Colonic mucosa (tissue), 4 donors: Measurements from ENCODE around the gene SPTB. TPM values are rescaled to one million over a fixed set of nuclear protein-coding genes. Genes with fewer than 3 reads are reported as not detected.

Source experiments
- DNase-seq: peaks from one replicate; pipeline ENCODE4 v3.0.0-alpha.2; 2020
- H3K27ac ChIP-seq: fragments of 200-600 bp; one replicate; pipeline ENCODE4 v1.8.0; 2021
- H3K27me3 ChIP-seq: fragments of 200-600 bp; one replicate; pipeline ENCODE4 v1.8.0; 2021
- H3K36me3 ChIP-seq: fragments of 200-600 bp; one replicate; pipeline ENCODE4 v1.8.0; 2021
- H3K4me1 ChIP-seq: fragments of 200-600 bp; one replicate; pipeline ENCODE4 v1.8.0; 2021; ENCODE audit warnings: mild to moderate bottlenecking
- H3K4me3 ChIP-seq: fragments of 200-600 bp; one replicate; pipeline ENCODE4 v1.8.0; 2021
- H3K9ac ChIP-seq, 2 donors: one replicate each; pipeline ENCODE4 v1.7.0; 2013; ENCODE audit warnings: control low read depth in 2 of 2, low read depth in 2 of 2, low read length in 2 of 2
- H3K9me3 ChIP-seq: fragments of 200-600 bp; one replicate; pipeline ENCODE4 v1.8.0; 2021
- intact Hi-C: fragments of 100-400 bp; cut with DNase I; formaldehyde crosslinking; loops from one replicate; pipeline ENCODE4 v1.14.1; 2022
- total RNA-seq, 2 donors: library from RNA; stranded (reverse); fragmentation: NEBNext Ultra II Directional in 1 of 2; extraction: Animal tissue kit (Norgen Biotek cat#: 25700) in 1 of 2; gene quantifications; one replicate each; pipeline ENCODE4 v1.2.1, GENCODE V29; 2021
- TF ChIP-seq, protein P1 (sequence below): fragments of 200-600 bp; IDR thresholded peaks from one replicate; pipeline ENCODE4 v1.8.0; 2022; ENCODE audit warnings: antibody characterized with exemption, mild to moderate bottlenecking
- donor health status: healthy.
- donor health status: DM: no; HTN: no; CAD: no.
- donor health status: DM: no; HTN: no; CAD: no.

The SPTB gene
- total RNA-seq, 2 donors from 2014 or later: 0.42 to 0.52 TPM

DNA sequence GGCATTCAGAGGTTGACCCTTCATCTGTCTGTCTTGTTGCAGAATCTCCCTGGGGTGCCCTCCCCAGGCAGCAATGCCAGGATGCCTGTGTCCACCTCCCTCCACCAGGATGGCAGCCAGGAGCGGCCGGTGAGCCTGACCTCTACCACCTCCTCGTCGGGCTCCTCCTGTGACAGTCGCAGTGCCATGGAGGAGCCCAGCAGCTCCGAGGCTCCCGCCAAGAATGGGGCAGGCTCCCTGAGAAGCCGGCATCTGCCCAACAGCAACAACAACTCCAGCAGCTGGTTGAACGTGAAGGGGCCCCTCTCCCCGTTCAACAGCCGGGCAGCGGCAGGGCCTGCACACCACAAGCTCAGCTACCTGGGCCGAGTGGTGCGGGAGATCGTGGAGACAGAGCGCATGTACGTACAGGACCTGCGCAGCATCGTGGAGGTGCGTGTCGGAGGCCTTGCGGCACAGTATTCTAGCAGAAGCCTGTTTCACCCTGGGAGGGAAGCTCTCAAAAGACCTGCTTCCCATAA, 152.1 kb downstream of the SPTB start:
- no peaks in the 10 kb centered on the region for H3K27me3 ChIP-seq
- intact Hi-C loops: no loop called here

DNA sequence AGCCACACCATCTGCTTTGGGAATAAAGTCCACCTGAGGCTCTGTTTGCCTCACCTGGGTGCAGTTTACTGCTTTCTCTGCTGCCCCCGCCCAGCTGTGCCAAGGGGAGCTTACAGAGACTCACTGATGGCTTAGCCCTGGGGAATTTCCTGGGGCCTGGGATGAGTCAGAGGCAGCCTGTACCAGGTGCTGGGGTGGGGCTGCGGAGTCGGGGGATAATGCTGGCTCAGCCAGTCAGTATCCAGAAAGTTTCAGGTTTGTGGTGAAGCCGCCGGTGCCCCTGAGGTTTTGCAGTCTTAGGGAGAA, 153.2 kb downstream of the SPTB start:
- Histone ChIP-seq H3K36me3 (no peaks in the 10 kb centered on the region), H3K4me3 (no peak overlapping the region), H3K9me3 (no peaks in the 10 kb centered on the region), H3K4me1 (peaks cover 39% of the 10 kb centered on the region), H3K9ac (peak overlapping the region in 1 of 2 donors; percentile 67), H3K27me3 (no peaks in the 10 kb centered on the region), H3K27ac (peak overlapping the region; percentile 76)
- TF ChIP-seq, protein P1, sequence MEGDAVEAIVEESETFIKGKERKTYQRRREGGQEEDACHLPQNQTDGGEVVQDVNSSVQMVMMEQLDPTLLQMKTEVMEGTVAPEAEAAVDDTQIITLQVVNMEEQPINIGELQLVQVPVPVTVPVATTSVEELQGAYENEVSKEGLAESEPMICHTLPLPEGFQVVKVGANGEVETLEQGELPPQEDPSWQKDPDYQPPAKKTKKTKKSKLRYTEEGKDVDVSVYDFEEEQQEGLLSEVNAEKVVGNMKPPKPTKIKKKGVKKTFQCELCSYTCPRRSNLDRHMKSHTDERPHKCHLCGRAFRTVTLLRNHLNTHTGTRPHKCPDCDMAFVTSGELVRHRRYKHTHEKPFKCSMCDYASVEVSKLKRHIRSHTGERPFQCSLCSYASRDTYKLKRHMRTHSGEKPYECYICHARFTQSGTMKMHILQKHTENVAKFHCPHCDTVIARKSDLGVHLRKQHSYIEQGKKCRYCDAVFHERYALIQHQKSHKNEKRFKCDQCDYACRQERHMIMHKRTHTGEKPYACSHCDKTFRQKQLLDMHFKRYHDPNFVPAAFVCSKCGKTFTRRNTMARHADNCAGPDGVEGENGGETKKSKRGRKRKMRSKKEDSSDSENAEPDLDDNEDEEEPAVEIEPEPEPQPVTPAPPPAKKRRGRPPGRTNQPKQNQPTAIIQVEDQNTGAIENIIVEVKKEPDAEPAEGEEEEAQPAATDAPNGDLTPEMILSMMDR: no peak
- intact Hi-C loops: no loop called here
- peak; percentile 94 for DNase-seq

More for the DNA sequence above, 152.1 kb downstream of the SPTB start:
- no peak overlapping the region for H3K4me3 ChIP-seq
- H3K36me3 ChIP-seq: no peaks in the 10 kb centered on the region
- H3K4me1 ChIP-seq: peaks cover 33% of the 10 kb centered on the region
- TF ChIP-seq, protein P1: no peak
- DNase-seq: no peak
- H3K9ac ChIP-seq: no peak overlapping the region
- H3K9me3 ChIP-seq: no peaks in the 10 kb centered on the region
- H3K27ac ChIP-seq: peak overlapping the region; percentile 76

DNA sequence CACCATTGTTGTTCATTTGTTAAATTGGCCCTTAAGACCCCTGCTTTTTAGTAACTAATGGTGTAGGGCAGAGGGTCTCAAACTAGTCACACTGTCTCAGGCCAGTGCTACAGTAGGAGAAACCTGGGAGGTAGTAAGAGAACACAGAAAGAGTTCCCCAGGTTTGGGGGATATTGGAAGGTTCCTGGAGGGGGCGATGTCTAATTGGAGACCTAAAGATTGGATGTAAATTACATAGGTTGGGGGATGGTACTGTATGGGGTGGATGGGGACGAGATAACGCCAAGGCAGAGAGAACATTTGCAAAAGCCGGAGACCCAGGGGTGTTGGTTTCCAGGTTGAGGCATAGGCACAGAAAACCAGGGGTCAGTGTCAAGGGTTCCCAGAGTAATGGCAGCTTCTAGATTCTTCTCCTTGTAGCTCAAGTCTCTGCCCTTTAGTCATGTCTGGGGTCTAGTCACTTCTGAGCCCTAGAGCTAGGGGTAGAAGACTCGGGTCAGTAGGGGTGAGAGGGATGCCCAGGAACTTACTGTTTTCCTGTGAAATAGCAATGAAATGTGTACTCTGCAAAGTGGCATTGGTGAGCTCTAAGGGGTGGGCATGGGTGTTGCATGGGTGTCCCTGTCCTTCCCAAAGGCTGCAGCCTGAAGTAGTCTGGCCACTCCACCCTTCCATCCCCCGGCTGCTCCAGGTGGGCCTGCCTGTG, 153.7 kb downstream of the SPTB start:
- intact Hi-C loops: no loop called here
- DNase-seq: no peak
- peaks cover 44% of the 10 kb centered on the region for H3K4me1 ChIP-seq
- TF ChIP-seq, protein P1: no peak
- H3K27me3 ChIP-seq: no peaks in the 10 kb centered on the region
- no peaks in the 10 kb centered on the region for H3K9me3 ChIP-seq
- H3K27ac ChIP-seq: peak overlapping the region; percentile 76
- no peak overlapping the region for H3K4me3 ChIP-seq
- H3K9ac ChIP-seq: peak overlapping the region; percentile 17 to 67
- no peaks in the 10 kb centered on the region for H3K36me3 ChIP-seq

DNA sequence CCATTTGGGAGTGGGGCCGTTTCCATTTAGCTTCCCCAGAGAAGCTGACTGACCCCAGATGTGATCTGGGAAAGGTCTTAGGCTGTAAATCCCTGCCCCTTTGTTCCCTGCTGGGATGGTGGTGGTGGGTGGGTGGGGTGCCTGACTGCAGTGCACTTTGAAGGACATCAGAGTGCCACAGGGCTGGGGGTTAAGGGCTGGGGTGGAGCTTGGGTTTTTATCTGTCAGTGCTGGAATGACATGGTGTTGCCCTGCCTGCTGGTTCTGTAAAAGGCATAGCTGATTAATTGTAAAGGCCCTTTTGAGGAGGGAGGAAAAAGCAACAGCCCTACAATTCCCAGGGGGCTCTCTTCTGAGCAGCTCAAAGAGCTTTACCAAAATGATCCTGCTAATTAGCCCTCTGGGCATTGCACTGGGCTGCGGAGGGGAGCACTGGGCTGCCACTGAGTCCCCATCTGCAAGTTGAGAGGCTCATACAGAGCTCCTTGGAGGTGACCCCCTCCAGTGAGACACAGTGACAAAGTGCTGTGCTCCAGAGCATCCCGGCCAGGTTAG, 154.4 kb downstream of the SPTB start:
- no peaks in the 10 kb centered on the region for H3K27me3 ChIP-seq
- DNase-seq: no peak
- peak overlapping the region; percentile 17 to 67 for H3K9ac ChIP-seq
- peak overlapping the region; percentile 76 for H3K27ac ChIP-seq
- TF ChIP-seq, protein P1: no peak
- peaks cover 49% of the 10 kb centered on the region for H3K4me1 ChIP-seq
- H3K36me3 ChIP-seq: no peaks in the 10 kb centered on the region
- H3K4me3 ChIP-seq: no peak overlapping the region
- H3K9me3 ChIP-seq: no peaks in the 10 kb centered on the region
- intact Hi-C loops: no loop called here

DNA sequence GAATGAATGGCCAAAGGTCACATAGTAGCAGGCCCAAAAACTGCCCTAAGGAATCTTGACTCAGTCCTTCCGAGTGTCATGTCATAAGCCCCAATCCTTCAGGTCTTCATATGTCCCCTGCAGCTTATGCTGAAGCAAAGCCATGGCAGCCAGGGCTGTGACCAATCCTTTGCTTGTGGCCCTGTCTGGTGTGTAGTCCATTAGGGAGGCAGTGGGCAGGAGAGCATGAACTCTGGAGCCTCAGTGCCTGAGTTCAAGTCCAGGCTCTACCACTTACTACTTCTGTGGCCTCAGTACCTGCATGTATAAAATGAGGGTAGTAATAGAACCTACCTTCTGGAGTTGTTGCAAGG, 155.2 kb downstream of the SPTB start:
- intact Hi-C loops: no loop called here
- Histone ChIP-seq H3K9me3 (no peaks in the 10 kb centered on the region), H3K36me3 (no peaks in the 10 kb centered on the region), H3K27me3 (no peaks in the 10 kb centered on the region), H3K9ac (peak overlapping the region; percentile 17 to 67), H3K4me3 (no peak overlapping the region), H3K27ac (peak overlapping the region; percentile 76), H3K4me1 (peaks cover 50% of the 10 kb centered on the region)
- TF ChIP-seq, protein P1: no peak
- DNase-seq: no peak
